Measurements from ENCODE around the gene FMO5.

- no peak for TF ChIP-seq SUZ12 (IDR thresholded peaks at IDR 0.05; ENCODE audit: extremely low read depth, insufficient read depth, insufficient read length)
- TF ChIP-seq ZNF274 (IDR thresholded peaks at IDR 0.05; ENCODE audit: low read depth, low read length) = no peak
Measured at GRCh38 chr1:147245586-147246021, 20.5 kb upstream of the FMO5 start.
